Coronary artery (tissue), 2 donors: ENCODE measurements around the gene HELZ.

Experiments used
- DNase-seq: peaks from one replicate; pipeline ENCODE4 v3.0.0-alpha.2; 2017; ENCODE audit warnings: low spot score
- H3K27ac ChIP-seq, 2 donors: fragments of 200-600 bp; sonication (generic); one replicate each; pipeline ENCODE4 v1.5.1; 2016 to 2019
- H3K4me3 ChIP-seq: fragments of 200-600 bp; sonication (generic); 2 replicates; pipeline ENCODE4 v1.5.1; 2016; ENCODE audit warnings: mild to moderate bottlenecking, moderate library complexity
- TF ChIP-seq, protein P1 (sequence below): fragments of 200-600 bp; sonication (generic); IDR thresholded peaks from one replicate; pipeline ENCODE4 v1.5.1; 2019; ENCODE audit warnings: antibody characterized with exemption

The HELZ gene

DNA sequence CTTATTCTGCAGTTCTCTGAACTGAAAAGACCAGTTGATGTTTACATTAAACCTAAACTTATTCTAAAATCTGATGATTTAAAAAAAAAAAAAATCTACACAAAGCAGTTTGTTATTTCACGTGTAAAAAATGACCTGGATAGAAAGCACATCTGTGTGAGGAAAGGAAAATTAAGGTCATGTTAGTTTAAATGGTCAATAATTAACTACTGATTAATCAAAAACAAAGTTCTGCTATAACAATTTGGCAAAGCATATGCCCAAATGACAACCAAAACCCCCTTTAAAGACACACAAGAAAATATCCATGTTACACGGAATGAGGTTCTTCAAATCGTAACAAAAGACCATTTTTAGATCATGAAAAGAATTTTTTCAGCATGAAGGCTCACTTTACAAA, 170.2 kb downstream of the HELZ start:
- DNase-seq, result no peak
- TF ChIP-seq, protein P1, sequence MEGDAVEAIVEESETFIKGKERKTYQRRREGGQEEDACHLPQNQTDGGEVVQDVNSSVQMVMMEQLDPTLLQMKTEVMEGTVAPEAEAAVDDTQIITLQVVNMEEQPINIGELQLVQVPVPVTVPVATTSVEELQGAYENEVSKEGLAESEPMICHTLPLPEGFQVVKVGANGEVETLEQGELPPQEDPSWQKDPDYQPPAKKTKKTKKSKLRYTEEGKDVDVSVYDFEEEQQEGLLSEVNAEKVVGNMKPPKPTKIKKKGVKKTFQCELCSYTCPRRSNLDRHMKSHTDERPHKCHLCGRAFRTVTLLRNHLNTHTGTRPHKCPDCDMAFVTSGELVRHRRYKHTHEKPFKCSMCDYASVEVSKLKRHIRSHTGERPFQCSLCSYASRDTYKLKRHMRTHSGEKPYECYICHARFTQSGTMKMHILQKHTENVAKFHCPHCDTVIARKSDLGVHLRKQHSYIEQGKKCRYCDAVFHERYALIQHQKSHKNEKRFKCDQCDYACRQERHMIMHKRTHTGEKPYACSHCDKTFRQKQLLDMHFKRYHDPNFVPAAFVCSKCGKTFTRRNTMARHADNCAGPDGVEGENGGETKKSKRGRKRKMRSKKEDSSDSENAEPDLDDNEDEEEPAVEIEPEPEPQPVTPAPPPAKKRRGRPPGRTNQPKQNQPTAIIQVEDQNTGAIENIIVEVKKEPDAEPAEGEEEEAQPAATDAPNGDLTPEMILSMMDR, result no peak
- no peak overlapping the region for H3K27ac ChIP-seq
- no peak overlapping the region for H3K4me3 ChIP-seq

DNA sequence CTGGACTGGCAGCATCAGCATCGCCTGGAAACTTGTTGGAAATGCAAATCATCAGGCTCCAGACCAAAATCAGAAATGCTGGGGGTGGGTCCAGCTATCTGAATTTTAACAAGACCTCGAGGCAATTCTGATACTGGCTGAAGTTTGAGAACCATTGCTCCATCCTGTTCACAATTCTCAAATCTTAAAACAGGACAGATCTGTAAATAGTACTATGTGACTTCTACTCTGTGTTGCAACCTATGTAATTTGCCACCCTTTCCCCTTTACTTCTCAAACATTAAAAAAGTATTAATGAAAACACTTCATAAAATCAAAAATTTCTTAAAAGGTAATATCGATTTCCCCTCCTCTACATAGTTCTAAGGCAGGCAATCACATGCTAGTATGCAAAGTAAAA, 172.1 kb downstream of the HELZ start:
- TF ChIP-seq, protein P1, result no peak
- DNase-seq, result no peak
- H3K27ac ChIP-seq, result no peak overlapping the region
- no peak overlapping the region for H3K4me3 ChIP-seq

DNA sequence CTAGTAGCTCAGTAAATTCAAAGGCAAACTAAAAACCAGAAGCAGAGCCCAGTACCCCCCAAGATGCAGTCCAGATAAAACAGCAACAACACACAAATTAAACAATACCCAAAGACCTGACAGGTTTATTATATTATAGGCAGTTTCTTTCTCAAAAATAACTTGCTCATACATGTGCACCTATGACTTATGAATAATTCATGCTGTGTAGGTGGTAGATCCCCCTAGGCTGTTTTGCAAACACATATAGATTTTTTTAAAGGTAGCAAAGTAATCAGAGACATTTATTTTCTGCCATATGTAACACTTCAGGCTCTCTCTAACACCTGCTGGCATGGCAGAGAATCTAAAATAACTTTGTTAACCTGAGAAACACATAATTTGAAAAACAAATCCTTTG, 173.4 kb downstream of the HELZ start:
- Histone ChIP-seq H3K4me3 (no peak overlapping the region), H3K27ac (no peak overlapping the region)
- TF ChIP-seq, protein P1, result no peak
- no peak for DNase-seq

DNA sequence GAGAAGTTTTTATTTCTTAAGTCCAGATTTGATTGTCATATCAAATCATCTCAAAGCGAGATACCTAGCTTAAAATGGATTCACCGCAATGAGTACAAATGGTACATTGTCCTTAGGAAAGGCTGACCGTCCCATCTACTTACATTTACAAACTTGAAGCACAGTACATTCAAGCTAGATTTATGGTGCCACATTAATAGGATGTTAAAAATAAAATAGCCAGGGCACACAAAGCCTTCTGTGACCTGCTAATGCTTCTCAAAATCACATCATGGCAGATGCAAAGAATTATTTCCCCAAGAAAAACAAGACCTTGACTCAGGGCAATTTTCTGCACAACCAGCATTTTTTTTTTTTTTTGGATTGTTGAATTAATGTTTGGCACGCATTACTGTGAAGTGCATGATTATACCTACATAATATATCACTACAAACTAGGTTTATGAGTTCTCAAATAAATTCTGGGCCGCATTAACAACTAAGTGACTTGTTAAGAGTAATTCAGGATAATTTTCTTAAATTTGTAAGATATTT, 175.3 kb downstream of the HELZ start:
- DNase-seq, result no peak
- no peak overlapping the region for H3K4me3 ChIP-seq
- no peak overlapping the region for H3K27ac ChIP-seq
- TF ChIP-seq, protein P1, result no peak

DNA sequence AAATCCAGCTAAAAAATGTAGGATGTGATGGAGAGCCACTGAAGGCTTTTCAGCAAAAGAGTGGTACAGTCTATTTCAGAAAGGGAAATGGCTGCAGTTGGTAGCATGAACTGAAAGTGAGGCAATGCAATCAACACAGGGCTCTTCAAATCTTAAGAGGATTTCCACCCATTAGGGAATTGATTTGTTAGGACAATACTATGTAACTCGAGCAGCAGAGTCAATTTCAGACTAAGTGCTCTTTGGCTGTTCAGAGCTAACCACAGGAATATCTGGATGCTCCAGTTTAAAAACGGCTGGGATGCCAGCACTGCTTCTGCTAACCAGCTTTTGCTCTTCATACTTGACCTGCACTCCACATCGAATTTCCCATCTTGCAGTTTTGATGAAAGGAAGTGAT, 176.0 kb downstream of the HELZ start:
- H3K4me3 ChIP-seq, result no peak overlapping the region
- no peak for DNase-seq
- no peak overlapping the region for H3K27ac ChIP-seq
- TF ChIP-seq, protein P1, result no peak

DNA sequence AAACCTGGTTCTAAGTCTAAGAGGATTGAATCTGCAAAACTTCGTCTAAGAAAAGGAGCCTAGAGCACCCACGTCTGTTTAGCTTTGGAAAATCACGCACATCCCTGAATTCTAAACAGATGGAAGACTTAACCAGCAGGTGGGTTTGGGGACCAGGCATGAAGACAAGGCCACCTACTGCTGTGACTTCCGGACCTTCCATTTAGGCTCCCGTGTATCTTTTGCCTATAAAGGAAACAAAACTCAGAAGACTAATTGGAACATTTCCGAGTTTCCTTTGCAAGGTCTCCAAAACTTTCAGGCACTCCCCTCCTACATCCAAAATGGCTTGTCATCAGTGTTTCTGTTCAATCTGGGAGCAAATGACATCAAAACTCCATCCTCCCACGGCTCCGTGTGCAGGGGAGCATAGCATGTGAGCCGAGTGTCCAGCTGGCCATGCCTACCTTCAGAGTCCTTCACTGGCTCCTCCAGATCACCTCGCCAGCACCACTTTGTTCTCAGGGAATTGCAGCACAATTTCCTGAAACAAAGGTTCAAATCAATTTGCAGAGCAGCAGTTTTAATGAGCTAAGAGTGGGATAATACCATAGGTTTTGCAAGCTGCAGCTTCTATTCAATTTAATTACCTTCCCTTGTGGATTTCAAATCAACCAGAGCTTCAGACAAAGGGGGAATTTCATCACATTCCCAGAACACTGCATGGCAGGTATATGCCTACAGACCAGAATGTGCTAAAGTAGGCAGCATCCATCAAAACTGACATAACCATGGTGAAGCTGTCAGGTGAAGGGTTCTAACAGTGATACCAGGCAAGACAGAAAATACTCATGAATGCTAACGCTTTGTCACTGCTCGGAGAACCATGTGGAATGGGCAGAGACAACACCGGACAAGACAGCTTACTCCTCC, 177.2 kb downstream of the HELZ start:
- no peak for DNase-seq
- no peak overlapping the region for H3K4me3 ChIP-seq
- no peak overlapping the region for H3K27ac ChIP-seq
- TF ChIP-seq, protein P1, result no peak

DNA sequence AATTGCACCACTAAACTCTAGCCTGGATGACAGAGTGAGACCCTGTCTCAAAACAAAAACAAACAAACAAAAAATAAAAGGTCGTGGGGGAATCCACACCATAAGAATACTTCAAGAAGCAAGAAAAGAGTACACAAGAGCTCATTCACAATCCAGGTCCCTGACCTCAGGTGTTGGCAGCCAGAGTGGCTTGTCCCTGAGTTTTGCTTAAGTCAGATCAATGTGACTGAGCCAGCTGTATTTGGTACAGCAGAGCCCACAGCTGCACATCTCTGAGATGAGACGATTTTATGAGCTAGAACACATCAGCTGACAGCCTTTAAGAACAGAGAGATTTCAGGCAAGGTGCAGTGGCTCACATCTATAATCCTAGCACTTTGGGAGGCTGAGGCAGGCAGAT, 178.3 kb downstream of the HELZ start:
- Histone ChIP-seq H3K4me3 (no peak overlapping the region), H3K27ac (no peak overlapping the region)
- TF ChIP-seq, protein P1, result no peak
- no peak for DNase-seq
